Measurements from ENCODE around the gene XXYLT1. TPM values are rescaled to one million over a fixed set of nuclear protein-coding genes. Genes with fewer than 3 reads are reported as not detected.

XXYLT1 gene
- total and polyA plus RNA-seq, 2 of the 8 experiments (the other 6 are each of a cell fraction or from before 2014, with no cell fraction given): 18.9 to 23.8 TPM

DNA sequence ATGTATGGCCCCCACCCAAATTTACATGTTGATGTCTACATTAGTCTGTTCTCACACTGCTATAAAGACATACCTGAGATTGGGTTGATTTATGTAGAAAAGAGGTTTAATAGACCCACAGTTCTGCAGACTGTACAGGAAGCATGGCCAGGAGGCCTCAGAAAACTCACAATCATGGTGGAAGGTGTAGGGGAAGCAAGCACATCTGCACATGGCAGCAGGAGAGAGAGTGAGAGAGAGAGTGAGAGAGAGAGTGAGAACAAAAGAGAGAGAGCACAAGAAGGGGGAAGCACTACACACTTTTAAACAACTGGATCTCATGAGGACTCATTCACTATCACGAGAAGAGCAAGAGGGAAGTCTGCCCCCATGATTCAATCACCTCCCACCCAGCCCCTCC lies 130.5 kb downstream of the XXYLT1 start (continued):
- TF ChIP-seq, protein P1, sequence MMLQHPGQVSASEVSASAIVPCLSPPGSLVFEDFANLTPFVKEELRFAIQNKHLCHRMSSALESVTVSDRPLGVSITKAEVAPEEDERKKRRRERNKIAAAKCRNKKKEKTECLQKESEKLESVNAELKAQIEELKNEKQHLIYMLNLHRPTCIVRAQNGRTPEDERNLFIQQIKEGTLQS (IDR thresholded peaks at IDR 0.05; ENCODE audit: insufficient read depth, low read depth, low read length): no peak
- no peak for TF ChIP-seq NRF1 (IDR thresholded peaks at IDR 0.05; ENCODE audit: low read depth, low read length)
- no peak for TF ChIP-seq POU5F1 (IDR thresholded peaks at IDR 0.05; ENCODE audit: low read depth, low read length)
- no peak for TF ChIP-seq POLR2A (IDR thresholded peaks at IDR 0.05; ENCODE audit: control extremely low read depth in 1 of 2, low read depth in 2 of 2, low read length in 2 of 2)
